OCI-LY1 (cell line): ENCODE data around the gene PIP4K2A.

Experiments used
- EZH2 ChIP-seq: fragments of 200-600 bp; sonication (generic), shearing (Covaris generic); IDR thresholded peaks from 2 replicates; pipeline ENCODE4 v1.8.0; 2017; ENCODE audit warnings: borderline replicate concordance, mixed run types, mild to moderate bottlenecking, antibody characterized with exemption, low read length, moderate library complexity, mixed read lengths
- TF ChIP-seq, protein P1 (sequence below): fragments of 200-600 bp; sonication (generic), shearing (Covaris generic); IDR thresholded peaks from 2 replicates; pipeline ENCODE4 v1.5.1; 2017; ENCODE audit warnings: mild to moderate bottlenecking, antibody characterized with exemption, low read length, moderate library complexity, mixed read lengths

DNA sequence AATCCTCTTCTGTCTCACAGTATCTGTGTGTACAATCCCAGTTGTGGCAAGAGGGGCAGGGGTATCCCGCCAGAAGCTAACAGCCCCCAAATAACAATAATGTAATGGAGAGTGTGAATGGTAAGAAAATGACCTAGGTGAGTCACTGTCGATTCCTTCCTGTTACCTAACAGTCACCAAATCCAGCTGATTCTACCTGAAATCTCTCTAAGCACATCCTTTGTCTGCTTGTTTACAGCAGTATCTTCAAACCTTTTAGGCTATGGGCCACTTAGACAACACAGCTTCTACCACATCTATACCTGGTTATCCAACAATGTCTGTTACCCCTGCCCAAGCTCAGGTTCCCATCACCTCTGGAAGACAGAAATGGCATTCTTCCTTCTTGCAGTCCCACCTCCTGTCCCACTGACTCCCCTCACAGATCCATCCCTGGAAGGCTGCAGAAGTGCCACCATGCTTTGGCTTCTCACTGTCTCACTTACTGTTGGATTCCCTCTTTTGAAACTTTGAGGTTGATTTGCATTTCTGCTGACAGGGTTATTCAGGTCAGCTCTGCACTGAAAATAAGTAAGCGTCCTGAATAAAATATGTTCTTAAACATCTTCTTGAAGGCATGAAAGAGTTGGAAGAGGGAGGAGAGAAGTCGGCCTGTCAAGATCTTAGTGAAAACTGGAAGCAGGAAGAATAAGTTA is 13.1 kb downstream of the PIP4K2A start:
- no peak for TF ChIP-seq EZH2
- TF ChIP-seq, protein P1, sequence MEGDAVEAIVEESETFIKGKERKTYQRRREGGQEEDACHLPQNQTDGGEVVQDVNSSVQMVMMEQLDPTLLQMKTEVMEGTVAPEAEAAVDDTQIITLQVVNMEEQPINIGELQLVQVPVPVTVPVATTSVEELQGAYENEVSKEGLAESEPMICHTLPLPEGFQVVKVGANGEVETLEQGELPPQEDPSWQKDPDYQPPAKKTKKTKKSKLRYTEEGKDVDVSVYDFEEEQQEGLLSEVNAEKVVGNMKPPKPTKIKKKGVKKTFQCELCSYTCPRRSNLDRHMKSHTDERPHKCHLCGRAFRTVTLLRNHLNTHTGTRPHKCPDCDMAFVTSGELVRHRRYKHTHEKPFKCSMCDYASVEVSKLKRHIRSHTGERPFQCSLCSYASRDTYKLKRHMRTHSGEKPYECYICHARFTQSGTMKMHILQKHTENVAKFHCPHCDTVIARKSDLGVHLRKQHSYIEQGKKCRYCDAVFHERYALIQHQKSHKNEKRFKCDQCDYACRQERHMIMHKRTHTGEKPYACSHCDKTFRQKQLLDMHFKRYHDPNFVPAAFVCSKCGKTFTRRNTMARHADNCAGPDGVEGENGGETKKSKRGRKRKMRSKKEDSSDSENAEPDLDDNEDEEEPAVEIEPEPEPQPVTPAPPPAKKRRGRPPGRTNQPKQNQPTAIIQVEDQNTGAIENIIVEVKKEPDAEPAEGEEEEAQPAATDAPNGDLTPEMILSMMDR: no peak
